Measurements from ENCODE around the gene RIPPLY2.

GRCh38 chr6:83854766-83855165, 1.6 kb downstream of the RIPPLY2 start:
- no peak for TF ChIP-seq POLR2A (IDR thresholded peaks at IDR 0.05)
- no peak for TF ChIP-seq CTCF (IDR thresholded peaks at IDR 0.05)
- no peak for TF ChIP-seq POLR2AphosphoS5 (IDR thresholded peaks at IDR 0.05)
- TF ChIP-seq EP300 (IDR thresholded peaks at IDR 0.05), result no peak

Data from upper lobe of left lung (tissue), 4 donors.